HCT116 (cell line): ENCODE measurements around the gene DEPDC5. TPM values are rescaled to one million over a fixed set of nuclear protein-coding genes. Genes with fewer than 3 reads are reported as not detected.

ENCODE experiments used
- ATAC-seq: fragments of 200-7000 bp; cut with Tn5 transposase; 2 replicates; pipeline ENCODE4 v1.9.1; 2020; ENCODE audit warnings: mild to moderate bottlenecking, moderate library complexity
- BruUV-seq: library from RNA; stranded (reverse); fragments of 400-500 nt; replicated peaks from 2 replicates; lab custom pipeline; 2021; lab: Mats Ljungman, UMichigan
- CTCF ChIA-PET: fragments of 300-600 bp; sonication (Branson Sonifier 250); formaldehyde crosslinking; loops from one replicate; lab custom pipeline; 2021; ENCODE audit warnings: antibody characterized with exemption; lab: Charles Lee
- POLR2A ChIA-PET: fragments of 300-600, 350-600 bp; sonication (Branson Sonifier 250); formaldehyde crosslinking; loops from one replicate; lab custom pipeline; 2021; ENCODE audit warnings: antibody characterized with exemption; lab: Charles Lee
- RAD21 ChIA-PET, 2 experiments: fragments of 300-600 bp; sonication (Branson Sonifier 250); formaldehyde crosslinking; loops; one replicate each; lab custom pipeline; 2023; ENCODE audit warnings: low total read pairs in 2 of 2; ENCODE audit not compliant: uncharacterized antibody in 2 of 2, unreplicated experiment in 2 of 2, low non-redundant PET in 1 of 2; lab: Charles Lee
- DNase-seq: peaks from one replicate; pipeline ENCODE4 v3.0.0-alpha.2; 2010; ENCODE audit warnings: low read depth, low spot score
- H2AFZ ChIP-seq: fragments of 200-600 bp; shearing (Covaris generic), sonication (generic); 2 replicates; pipeline ENCODE4 v1.6.1; 2017; ENCODE audit warnings: low read depth, mixed run types, mixed read lengths, antibody characterized with exemption, low read length; ENCODE audit not compliant: poor library complexity, severe bottlenecking
- H3K27ac ChIP-seq: 2 replicates; pipeline ENCODE4 v1.5.1; 2012; ENCODE audit warnings: low read depth, low read length
- H3K27me3 ChIP-seq: fragments of 200-600 bp; sonication (generic); 2 replicates; pipeline ENCODE4 v1.6.1; 2016; ENCODE audit warnings: mixed run types, low read length, mixed read lengths; ENCODE audit not compliant: insufficient read depth
- H3K36me3 ChIP-seq, 2 experiments: fragments of 200-500 bp in 1 of 2; fragments of 200-600 bp in 1 of 2; sonication (Bioruptor generic) in 1 of 2; sonication (generic) in 1 of 2; 2 replicates each; pipeline versions ENCODE4 v1.5.1 to v1.6.1; 2014 to 2016; ENCODE audit warnings: low read length in 2 of 2, inconsistent platforms in 1 of 2, mixed read lengths in 1 of 2, mixed run types in 1 of 2; ENCODE audit not compliant: insufficient read depth in 2 of 2, control insufficient read depth in 1 of 2
- H3K4me1 ChIP-seq, 2 experiments: fragments of 200-600 bp in 1 of 2; sonication (generic) in 1 of 2; 2 replicates each; pipeline versions ENCODE4 v1.5.1 to v1.6.1; 2012 to 2017; ENCODE audit warnings: low read length in 2 of 2, inconsistent platforms in 1 of 2, mild to moderate bottlenecking in 1 of 2, mixed read lengths in 1 of 2, mixed run types in 1 of 2, moderate library complexity in 1 of 2; ENCODE audit not compliant: insufficient read depth in 2 of 2, control insufficient read depth in 1 of 2
- H3K4me2 ChIP-seq: fragments of 200-600 bp; sonication (generic); 2 replicates; pipeline ENCODE4 v1.6.1; 2017; ENCODE audit warnings: mixed run types, low read length, mixed read lengths
- H3K4me3 ChIP-seq, 2 experiments: fragments of 200-600 bp in 1 of 2; sonication (generic) in 1 of 2; replicated peaks in 1 of 2; 2 replicates each; pipeline ENCODE4 v1.5.1; 2011 to 2016; ENCODE audit warnings: low read length in 2 of 2, control low read depth in 1 of 2, low read depth in 1 of 2, mild to moderate bottlenecking in 1 of 2, mixed read lengths in 1 of 2, mixed run types in 1 of 2
- H3K79me2 ChIP-seq: fragments of 200-600 bp; sonication (generic); 2 replicates; pipeline ENCODE4 v1.6.1; 2017; ENCODE audit warnings: mild to moderate bottlenecking, mixed run types, low read length, moderate library complexity, mixed read lengths; ENCODE audit not compliant: insufficient read depth
- H3K9ac ChIP-seq: fragments of 200-600 bp; sonication (generic); 2 replicates; pipeline ENCODE4 v1.6.1; 2016; ENCODE audit warnings: low read length, mixed read lengths
- H3K9me2 ChIP-seq: fragments of 200-600 bp; sonication (generic), shearing (Covaris generic); 2 replicates; pipeline ENCODE4 v1.6.1; 2017; ENCODE audit warnings: mixed run types, mild to moderate bottlenecking, moderate library complexity; ENCODE audit not compliant: insufficient read depth
- H3K9me3 ChIP-seq, 2 experiments: fragments of 200-500 bp in 1 of 2; fragments of 200-600 bp in 1 of 2; sonication (Bioruptor generic) in 1 of 2; sonication (generic) in 1 of 2; 2 replicates each; pipeline ENCODE4 v1.6.1; 2014 to 2017; ENCODE audit warnings: low read length in 2 of 2, mixed read lengths in 2 of 2, inconsistent platforms in 1 of 2, low read depth in 1 of 2, mild to moderate bottlenecking in 1 of 2, mixed run types in 1 of 2, moderate library complexity in 1 of 2; ENCODE audit not compliant: control insufficient read depth in 1 of 2, insufficient read depth in 1 of 2
- H4K20me1 ChIP-seq: fragments of 200-600 bp; sonication (generic), shearing (Covaris generic); 2 replicates; pipeline ENCODE4 v1.6.1; 2017; ENCODE audit warnings: mixed run types, mild to moderate bottlenecking, moderate library complexity; ENCODE audit not compliant: insufficient read depth
- ATF3 ChIP-seq: IDR thresholded peaks from 2 replicates; pipeline ENCODE4 v1.6.1; 2012
- CEBPB ChIP-seq: IDR thresholded peaks from 2 replicates; pipeline ENCODE4 v1.6.1; 2012; ENCODE audit warnings: low read depth
- CTCF ChIP-seq, 3 experiments: fragments of 200-600 bp in 1 of 3; sonication (generic) in 1 of 3; IDR thresholded peaks in 2 of 3; conservative IDR thresholded peaks in 1 of 3; 2 replicates each; pipeline ENCODE4 v1.5.1; 2012 to 2017; ENCODE audit warnings: low read depth in 2 of 3, low read length in 2 of 3, antibody characterized with exemption in 1 of 3, borderline replicate concordance in 1 of 3, control low read depth in 1 of 3, mild to moderate bottlenecking in 1 of 3, mixed read lengths in 1 of 3, mixed run types in 1 of 3, moderate library complexity in 1 of 3; ENCODE audit not compliant: insufficient read depth in 1 of 3
- EGR1 ChIP-seq: IDR thresholded peaks from 2 replicates; pipeline ENCODE4 v1.6.1; 2012; ENCODE audit warnings: low read depth
- ELF1 ChIP-seq: IDR thresholded peaks from 2 replicates; pipeline ENCODE4 v1.6.1; 2012; ENCODE audit warnings: low read depth, borderline replicate concordance
- EZH2 ChIP-seq: fragments of 200-600 bp; sonication (generic); IDR thresholded peaks from 2 replicates; pipeline ENCODE4 v1.6.1; 2017; ENCODE audit warnings: antibody characterized with exemption, mixed run types
- EZH2phosphoT487 ChIP-seq: fragments of 200-600 bp; IDR thresholded peaks from 2 replicates; pipeline ENCODE4 v1.6.1; 2018; ENCODE audit warnings: antibody characterized with exemption, borderline replicate concordance
- FOSL1 ChIP-seq: IDR thresholded peaks from 2 replicates; pipeline ENCODE4 v1.6.1; 2012; ENCODE audit warnings: low read depth
- JUND ChIP-seq: IDR thresholded peaks from 2 replicates; pipeline ENCODE4 v1.6.1; 2012
- MAX ChIP-seq: IDR thresholded peaks from 2 replicates; pipeline ENCODE4 v1.6.1; 2012
- POLR2A ChIP-seq: IDR thresholded peaks from 2 replicates; pipeline ENCODE4 v1.7.0; 2011; ENCODE audit warnings: borderline replicate concordance; ENCODE audit not compliant: insufficient read depth, insufficient read length; ENCODE audit errors: extremely low read depth
- POLR2AphosphoS5 ChIP-seq: IDR thresholded peaks from 2 replicates; pipeline ENCODE4 v1.6.1; 2011; ENCODE audit warnings: mild to moderate bottlenecking, low read depth, low read length, moderate library complexity
- RAD21 ChIP-seq: IDR thresholded peaks from 2 replicates; pipeline ENCODE4 v1.6.1; 2012; ENCODE audit warnings: low read depth, mild to moderate bottlenecking
- SIN3A ChIP-seq: IDR thresholded peaks from 2 replicates; pipeline ENCODE4 v1.6.1; 2012; ENCODE audit warnings: low read depth
- SP1 ChIP-seq: IDR thresholded peaks from 2 replicates; pipeline ENCODE4 v1.6.1; 2012; ENCODE audit warnings: low read depth
- SRF ChIP-seq: IDR thresholded peaks from 2 replicates; pipeline ENCODE4 v1.6.1; 2012; ENCODE audit warnings: low read depth
- TCF7L2 ChIP-seq: IDR thresholded peaks from 2 replicates; pipeline ENCODE4 v1.7.0; 2011; ENCODE audit warnings: borderline replicate concordance, inconsistent platforms; ENCODE audit not compliant: insufficient read depth, insufficient read length; ENCODE audit errors: extremely low read depth
- YY1 ChIP-seq: IDR thresholded peaks from 2 replicates; pipeline ENCODE4 v1.6.1; 2011; ENCODE audit warnings: low read length, low read depth, moderate library complexity, mild to moderate bottlenecking; ENCODE audit not compliant: insufficient replicate concordance; ENCODE audit errors: extremely low read depth
- ZFX ChIP-seq: fragments of 450-650 bp; IDR thresholded peaks from 2 replicates; pipeline ENCODE4 v1.6.1; 2017
- ZNF274 ChIP-seq: fragments of 200-500 bp; sonication (Bioruptor generic); IDR thresholded peaks from 2 replicates; pipeline ENCODE4 v1.6.1; 2014; ENCODE audit warnings: mild to moderate bottlenecking, low read depth, low read length, inconsistent platforms
- intact Hi-C: fragments of 100-400 bp; cut with micrococcal nuclease; formaldehyde crosslinking; loops from 2 replicates; pipeline ENCODE4 v1.10.0; 2022
- total RNA-seq: library from RNA; stranded (reverse); gene quantifications from one replicate; pipeline ENCODE4 v1.2.1, GENCODE V29; 2021; ENCODE audit not compliant: unreplicated experiment

Gene DEPDC5
- total RNA-seq, 1 experiment from 2014 or later = 35.0 TPM

DNA sequence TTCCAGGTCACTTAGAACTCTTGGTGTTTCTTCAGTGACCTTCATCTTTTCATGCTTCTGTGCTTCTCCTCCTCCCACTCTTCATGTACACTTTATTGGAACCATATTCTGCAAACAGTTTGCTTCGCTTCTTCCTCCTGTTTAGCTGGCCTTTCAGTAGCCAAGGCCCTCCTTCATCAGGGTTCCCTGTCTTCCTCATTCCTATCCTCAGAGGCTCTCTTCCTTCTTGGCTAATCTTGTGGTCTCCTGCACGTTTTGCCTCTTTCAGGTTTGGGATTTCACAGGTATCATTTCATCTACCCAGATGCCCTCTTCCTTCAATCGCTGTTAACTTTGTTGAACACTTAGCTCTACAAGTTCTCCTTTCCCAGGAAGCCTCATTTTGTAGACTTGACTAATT is 66.8 kb downstream of the DEPDC5 start (continued):
- TF ChIP-seq RAD21 (no peak), ZFX (no peak)
- TF ChIP-seq, all 23 proteins: peak for 0

DNA sequence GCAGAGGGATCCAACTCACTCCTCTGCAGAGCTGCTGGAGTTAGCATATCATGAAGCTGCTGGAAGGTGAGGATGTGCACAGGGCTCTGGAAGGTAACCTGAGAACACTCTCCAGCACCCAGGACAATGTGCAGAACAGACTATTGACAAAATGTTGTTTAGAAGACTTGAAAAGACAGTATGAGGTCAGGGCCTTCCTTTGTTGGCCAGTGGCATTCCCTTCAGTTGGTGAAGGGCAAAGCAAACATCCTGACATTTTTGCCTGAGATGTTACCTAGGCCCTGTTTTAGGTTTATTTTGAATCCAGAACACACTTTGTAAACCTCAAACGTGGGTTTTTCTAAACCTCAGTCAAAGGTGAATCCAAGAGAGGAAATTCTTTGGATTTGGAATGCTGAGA is 67.8 kb downstream of the DEPDC5 start:
- Histone ChIP-seq H3K36me3 (peaks cover 38 to 39% of the 10 kb centered on the region in 2 experiments), H3K4me1 (no peaks in the 10 kb centered on the region), H3K9ac (no peak overlapping the region), H2AFZ (no peak overlapping the region), H3K27ac (no peak overlapping the region), H3K79me2 (no peaks in the 10 kb centered on the region), H3K4me2 (no peak overlapping the region), H3K9me2 (no peaks in the 10 kb centered on the region), H3K27me3 (no peaks in the 10 kb centered on the region), H4K20me1 (no peaks in the 10 kb centered on the region), H3K4me3 (no peak overlapping the region), H3K9me3 (no peaks in the 10 kb centered on the region)
- BruUV-seq = no TSS peak
- ChIA-PET POLR2A (no interaction called here), RAD21 (no interaction called here), CTCF (no interaction called here)
- intact Hi-C loops = loop anchor here (10.0 kb wide), 1 partner anchor 123 kb away; the partner anchor contains the start of gene YWHAH
- ATAC-seq (no peak), DNase-seq (no peak)
- TF ChIP-seq RAD21 (no peak), TCF7L2 (no peak), POLR2A (no peak), EZH2phosphoT487 (no peak), SIN3A (no peak), SRF (no peak), EGR1 (no peak), ZFX (no peak), ATF3 (no peak), FOSL1 (no peak), CEBPB (no peak), POLR2AphosphoS5 (no peak), EZH2 (no peak), SP1 (no peak), YY1 (no peak), ZNF274 (no peak), ELF1 (no peak), JUND (no peak), MAX (no peak), CTCF (IDR thresholded peaks at IDR 0.05 in 2 of 3, conservative IDR thresholded peaks at IDR 0.05 in 1 of 3; ENCODE audit: borderline replicate concordance in 1 of 3, insufficient read depth in 1 of 3, low read depth in 2 of 3, low read length in 2 of 3) (no peak)
